Transverse colon (tissue), 3 donors: ENCODE measurements around the gene ABO.
"Not testable (repeated sequence)": the region's sequence is repeated elsewhere in the genome, so short reads cannot be mapped to it uniquely, and the experiment has no call there.

ENCODE experiments used
- POLR2A ChIP-seq: fragments of 450-650 bp; IDR thresholded peaks from one replicate; pipeline ENCODE4 v1.6.1; 2016; ENCODE audit warnings: antibody characterized with exemption, mild to moderate bottlenecking, moderate library complexity
- TF ChIP-seq, protein P1 (sequence below), 5 experiments: fragments of 200-600 bp in 3 of 5; fragments of 450-650 bp in 2 of 5; sonication (generic) in 3 of 5; IDR thresholded peaks; 1 replicate in 2 of 5; 2 replicates in 3 of 5; pipeline ENCODE4 v1.5.1; 2016 to 2017; ENCODE audit warnings: antibody characterized with exemption in 5 of 5, inconsistent platforms in 3 of 5, mild to moderate bottlenecking in 2 of 5, moderate library complexity in 1 of 5

DNA sequence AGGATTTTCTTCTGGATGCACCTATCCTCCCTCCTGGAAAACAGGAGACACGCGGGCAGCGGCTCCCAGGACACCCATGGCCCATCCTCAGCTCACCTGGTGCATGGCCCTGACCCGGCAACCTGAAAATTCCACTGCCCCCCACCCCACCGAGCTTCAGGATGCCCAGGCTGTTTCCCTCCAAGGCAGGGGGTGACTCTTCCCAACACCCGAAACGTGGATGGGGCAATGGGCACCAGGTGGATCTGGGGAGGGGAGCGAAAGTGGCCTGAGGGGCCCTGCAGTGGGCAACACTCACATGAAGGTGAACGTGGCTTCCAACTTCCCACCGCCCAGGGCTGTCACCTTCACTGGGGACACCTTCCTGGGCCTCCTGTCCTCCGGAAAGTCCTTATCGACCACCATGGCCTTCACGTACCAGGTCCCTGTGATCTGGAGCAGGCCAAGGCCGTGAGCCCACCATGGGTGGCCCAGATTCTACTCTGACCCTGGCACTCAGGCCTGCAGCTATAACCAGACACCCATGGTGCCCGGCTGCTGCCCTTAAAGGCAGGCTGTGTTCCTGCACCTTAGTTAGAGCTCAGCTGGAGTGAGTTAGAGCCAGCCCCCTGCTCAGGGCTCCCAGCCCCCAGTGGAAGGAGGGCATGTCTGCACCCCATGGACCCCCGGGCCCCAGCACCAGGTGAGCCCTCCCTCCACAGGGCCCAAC lies 66.7 kb downstream of the ABO start:
- TF ChIP-seq, protein P1, sequence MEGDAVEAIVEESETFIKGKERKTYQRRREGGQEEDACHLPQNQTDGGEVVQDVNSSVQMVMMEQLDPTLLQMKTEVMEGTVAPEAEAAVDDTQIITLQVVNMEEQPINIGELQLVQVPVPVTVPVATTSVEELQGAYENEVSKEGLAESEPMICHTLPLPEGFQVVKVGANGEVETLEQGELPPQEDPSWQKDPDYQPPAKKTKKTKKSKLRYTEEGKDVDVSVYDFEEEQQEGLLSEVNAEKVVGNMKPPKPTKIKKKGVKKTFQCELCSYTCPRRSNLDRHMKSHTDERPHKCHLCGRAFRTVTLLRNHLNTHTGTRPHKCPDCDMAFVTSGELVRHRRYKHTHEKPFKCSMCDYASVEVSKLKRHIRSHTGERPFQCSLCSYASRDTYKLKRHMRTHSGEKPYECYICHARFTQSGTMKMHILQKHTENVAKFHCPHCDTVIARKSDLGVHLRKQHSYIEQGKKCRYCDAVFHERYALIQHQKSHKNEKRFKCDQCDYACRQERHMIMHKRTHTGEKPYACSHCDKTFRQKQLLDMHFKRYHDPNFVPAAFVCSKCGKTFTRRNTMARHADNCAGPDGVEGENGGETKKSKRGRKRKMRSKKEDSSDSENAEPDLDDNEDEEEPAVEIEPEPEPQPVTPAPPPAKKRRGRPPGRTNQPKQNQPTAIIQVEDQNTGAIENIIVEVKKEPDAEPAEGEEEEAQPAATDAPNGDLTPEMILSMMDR (IDR thresholded peaks at IDR 0.05) = not testable (repeated sequence)
- not testable (repeated sequence) for TF ChIP-seq POLR2A
